ENCODE results near the gene PCDHGB2. TPM values are rescaled to one million over a fixed set of nuclear protein-coding genes. Genes with fewer than 3 reads are reported as not detected.

The PCDHGB2 gene
- total RNA-seq, 1 donor from 2014 or later = 8.8 TPM

GRCh38 chr5:141397756-141398551 is 38.2 kb downstream of the PCDHGB2 start, which contains the start of gene PCDHGB5:
PCDHGB5 (plus strand) TSS chr5:141397947; CDS start chr5:141398128, 181 bp downstream.

GRCh38 chr5:141402553-141403243 is 42.9 kb downstream of the PCDHGB2 start, which contains the start of gene PCDHGA9:
PCDHGA9 (plus strand) TSS chr5:141402778; CDS start chr5:141402953, 175 bp downstream.

GRCh38 chr5:141407790-141408505 is 48.2 kb downstream of the PCDHGB2 start, which contains the start of gene PCDHGB6:
PCDHGB6 (plus strand) TSS chr5:141408021; CDS start chr5:141408203, 182 bp downstream.

Other genes starting within 250 kb of the PCDHGB2 start
- 3.8 TPM for gene PCDHB4, start 238.2 kb upstream of the PCDHGB2 start, total RNA-seq
- gene PCDHB5, start 224.8 kb upstream of the PCDHGB2 start, total RNA-seq = 13.4 TPM
- gene PCDHB6, start 209.9 kb upstream of the PCDHGB2 start, total RNA-seq = 2.2 TPM
- 4.4 TPM for gene PCDHB7, start 187.3 kb upstream of the PCDHGB2 start, total RNA-seq
- gene PCDHB8, start 182.2 kb upstream of the PCDHGB2 start, total RNA-seq = 2.6 TPM
- gene PCDHB16, start 177.6 kb upstream of the PCDHGB2 start, total RNA-seq = 7.8 TPM
- gene PCDHB9, start 172.8 kb upstream of the PCDHGB2 start, total RNA-seq = 3.3 TPM
- 6.2 TPM for gene PCDHB10, start 167.6 kb upstream of the PCDHGB2 start, total RNA-seq
- 8.5 TPM for gene PCDHB11, start 160.4 kb upstream of the PCDHGB2 start, total RNA-seq
- gene PCDHB12, start 151.3 kb upstream of the PCDHGB2 start, total RNA-seq = 9.3 TPM
- 7.9 TPM for gene PCDHB13, start 146.1 kb upstream of the PCDHGB2 start, total RNA-seq
- gene PCDHB14, start 136.7 kb upstream of the PCDHGB2 start, total RNA-seq = 8.6 TPM
- 11.0 TPM for gene PCDHB15, start 114.6 kb upstream of the PCDHGB2 start, total RNA-seq
- 0.35 TPM for gene SLC25A2, start 55.9 kb upstream of the PCDHGB2 start, total RNA-seq
- 76.2 TPM for gene TAF7, start 39.2 kb upstream of the PCDHGB2 start, total RNA-seq
- gene PCDHGA1, start 29.5 kb upstream of the PCDHGB2 start, total RNA-seq = 1.1 TPM
- 10.2 TPM for gene PCDHGA2, start 21.2 kb upstream of the PCDHGB2 start, total RNA-seq
- 4.8 TPM for gene PCDHGA3, start 16.2 kb upstream of the PCDHGB2 start, total RNA-seq
- 6.0 TPM for gene PCDHGB1, start 9.9 kb upstream of the PCDHGB2 start, total RNA-seq
- gene PCDHGA4, start 5.0 kb upstream of the PCDHGB2 start, total RNA-seq = 6.4 TPM
- 8.7 TPM for gene PCDHGA5, start 4.2 kb downstream of the PCDHGB2 start, total RNA-seq
- gene PCDHGB3, start 10.2 kb downstream of the PCDHGB2 start, total RNA-seq = 7.1 TPM
- gene PCDHGA6, start 13.9 kb downstream of the PCDHGB2 start, total RNA-seq = 10.3 TPM
- gene PCDHGA7, start 22.7 kb downstream of the PCDHGB2 start, total RNA-seq = 8.0 TPM
- 14.1 TPM for gene PCDHGB4, start 27.7 kb downstream of the PCDHGB2 start, total RNA-seq
- gene PCDHGA8, start 32.6 kb downstream of the PCDHGB2 start, total RNA-seq = 6.2 TPM
- gene PCDHGB5, start 38.0 kb downstream of the PCDHGB2 start, total RNA-seq = 14.1 TPM
- 9.8 TPM for gene PCDHGA9, start 42.8 kb downstream of the PCDHGB2 start, total RNA-seq
- 12.3 TPM for gene PCDHGB6, start 48.0 kb downstream of the PCDHGB2 start, total RNA-seq
- 9.1 TPM for gene PCDHGA10, start 53.0 kb downstream of the PCDHGB2 start, total RNA-seq
- gene PCDHGB7, start 57.7 kb downstream of the PCDHGB2 start, total RNA-seq = 15.8 TPM
- 10.0 TPM for gene PCDHGA11, start 61.1 kb downstream of the PCDHGB2 start, total RNA-seq
- 10.0 TPM for gene PCDHGA12, start 70.5 kb downstream of the PCDHGB2 start, total RNA-seq
- gene PCDHGC3, start 116.0 kb downstream of the PCDHGB2 start, total RNA-seq = 71.1 TPM
- gene PCDHGC4, start 125.0 kb downstream of the PCDHGB2 start, total RNA-seq = 9.6 TPM
- gene PCDHGC5, start 129.1 kb downstream of the PCDHGB2 start, total RNA-seq = 4.8 TPM